M059J (cell line): Measurements from ENCODE around the gene CATSPERZ. TPM values are rescaled to one million over a fixed set of nuclear protein-coding genes. Genes with fewer than 3 reads are reported as not detected.

Experiments used
- DNase-seq: peaks from one replicate; pipeline ENCODE4 v3.0.0-alpha.2; 2012; ENCODE audit warnings: low read depth
- total RNA-seq: library from RNA; depleted of rRNA; stranded (reverse); fragments of >200 nt; shearing (Covaris generic); gene quantifications from 2 replicates; pipeline ENCODE4 v1.2.3, GENCODE V29; 2014; rRNA removed

CATSPERZ gene, protein sequence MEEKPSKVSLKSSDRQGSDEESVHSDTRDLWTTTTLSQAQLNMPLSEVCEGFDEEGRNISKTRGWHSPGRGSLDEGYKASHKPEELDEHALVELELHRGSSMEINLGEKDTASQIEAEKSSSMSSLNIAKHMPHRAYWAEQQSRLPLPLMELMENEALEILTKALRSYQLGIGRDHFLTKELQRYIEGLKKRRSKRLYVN
- not detected in 2 replicates for total RNA-seq

GRCh38 chr11:64299847-64300648 is at the start of gene CATSPERZ:
Gene CATSPERZ (plus strand): TSS chr11:64300358. CDS start chr11:64300411, 53 bp downstream.
- no peak for DNase-seq

- DNase-seq = peak; percentile 40
These were observed 49.6 kb upstream of the CATSPERZ start for GRCh38 chr11:64250415-64251015.

- DNase-seq = no peak
These were observed 49.0 kb upstream of the CATSPERZ start, which contains the start of gene PLCB3 for GRCh38 chr11:64251016-64251752. Gene PLCB3 (plus strand): TSS chr11:64251530. CDS start chr11:64251650, 120 bp downstream.

- DNase-seq = no peak
These were observed 48.5 kb upstream of the CATSPERZ start for GRCh38 chr11:64251753-64252002.

- peak; percentile 58 for DNase-seq
These were observed 47.9 kb upstream of the CATSPERZ start for GRCh38 chr11:64252003-64252872.

GRCh38 chr11:64253043-64253442 is 47.1 kb upstream of the CATSPERZ start:
- no peak for DNase-seq

DNA sequence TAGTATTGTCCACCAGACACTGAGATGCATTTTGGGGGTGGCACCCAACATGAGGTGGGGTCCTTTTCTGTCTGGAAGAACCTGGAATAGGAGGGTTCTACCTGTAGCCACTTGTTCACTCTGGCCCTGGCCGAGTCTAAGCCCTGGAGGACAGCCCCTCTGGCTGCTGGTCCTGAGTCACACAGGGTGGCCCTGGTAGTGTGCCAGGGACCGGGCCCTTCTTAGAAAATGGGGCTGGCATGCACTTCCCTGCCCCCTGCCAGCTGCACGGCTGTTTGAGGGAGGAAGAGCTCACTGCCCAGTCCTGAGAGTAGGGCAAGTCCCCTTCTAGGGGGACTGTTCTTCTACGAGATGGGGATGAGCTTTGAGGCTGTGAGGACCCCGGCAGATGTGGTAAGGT is 46.7 kb upstream of the CATSPERZ start:
- DNase-seq = peak; percentile 59

GRCh38 chr11:64254326-64254725 is 45.8 kb upstream of the CATSPERZ start:
- no peak for DNase-seq

DNA sequence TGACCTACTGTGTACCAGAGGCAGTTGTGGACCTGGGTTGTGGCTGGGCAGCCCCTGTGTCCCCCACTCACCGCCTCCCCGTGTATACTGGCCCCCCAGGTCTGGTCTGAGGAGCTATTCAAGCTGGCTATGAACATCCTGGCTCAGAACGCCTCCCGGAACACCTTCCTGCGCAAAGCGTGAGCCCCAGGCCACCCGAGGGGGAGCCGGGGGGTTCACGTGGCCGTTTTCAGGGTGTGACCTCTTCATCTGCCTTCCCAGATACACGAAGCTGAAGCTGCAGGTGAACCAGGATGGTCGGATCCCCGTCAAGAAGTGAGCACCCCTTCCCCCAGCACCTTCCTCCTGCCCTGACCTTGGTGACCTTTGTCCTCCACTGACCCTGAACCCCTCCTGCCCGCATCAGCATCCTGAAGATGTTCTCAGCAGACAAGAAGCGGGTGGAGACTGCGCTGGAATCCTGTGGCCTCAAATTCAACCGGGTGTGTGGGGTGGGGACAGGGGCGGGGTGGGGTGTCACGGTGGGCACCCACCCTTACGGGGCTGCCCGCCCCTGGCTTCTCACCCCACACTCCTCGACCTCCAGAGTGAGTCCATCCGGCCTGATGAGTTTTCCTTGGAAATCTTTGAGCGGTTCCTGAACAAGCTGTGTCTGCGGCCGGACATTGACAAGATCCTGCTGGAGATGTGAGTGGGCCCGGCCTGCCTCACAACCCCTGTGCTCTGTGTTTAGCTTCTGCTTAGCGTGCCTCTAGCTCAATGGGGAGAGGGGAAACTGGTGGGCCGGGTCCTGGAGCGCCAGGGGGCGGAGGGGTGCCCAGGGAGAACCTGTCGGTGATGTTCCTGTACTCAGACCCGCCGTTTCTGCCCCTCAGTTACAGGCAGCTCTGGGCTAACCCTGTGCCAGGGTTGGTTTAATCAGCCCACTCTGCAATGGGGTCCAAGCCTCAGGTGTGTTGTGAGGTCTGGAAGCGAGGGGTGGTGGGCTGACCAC is 44.7 kb upstream of the CATSPERZ start:
- DNase-seq = no peak

DNA sequence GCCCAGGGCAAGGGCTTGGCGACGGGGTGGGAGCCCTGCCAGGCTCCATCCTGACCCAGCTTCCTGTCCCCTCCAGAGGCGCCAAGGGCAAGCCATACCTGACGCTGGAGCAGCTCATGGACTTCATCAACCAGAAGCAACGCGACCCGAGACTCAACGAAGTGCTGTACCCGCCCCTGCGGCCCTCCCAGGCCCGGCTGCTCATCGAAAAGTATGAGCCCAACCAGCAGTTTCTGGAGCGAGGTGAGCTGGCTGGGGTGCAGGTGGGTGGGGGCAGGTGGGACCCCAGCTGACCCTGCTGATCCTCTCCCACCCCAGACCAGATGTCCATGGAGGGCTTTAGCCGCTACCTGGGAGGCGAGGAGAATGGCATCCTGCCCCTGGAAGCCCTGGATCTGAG is 43.9 kb upstream of the CATSPERZ start:
- no peak for DNase-seq

DNA sequence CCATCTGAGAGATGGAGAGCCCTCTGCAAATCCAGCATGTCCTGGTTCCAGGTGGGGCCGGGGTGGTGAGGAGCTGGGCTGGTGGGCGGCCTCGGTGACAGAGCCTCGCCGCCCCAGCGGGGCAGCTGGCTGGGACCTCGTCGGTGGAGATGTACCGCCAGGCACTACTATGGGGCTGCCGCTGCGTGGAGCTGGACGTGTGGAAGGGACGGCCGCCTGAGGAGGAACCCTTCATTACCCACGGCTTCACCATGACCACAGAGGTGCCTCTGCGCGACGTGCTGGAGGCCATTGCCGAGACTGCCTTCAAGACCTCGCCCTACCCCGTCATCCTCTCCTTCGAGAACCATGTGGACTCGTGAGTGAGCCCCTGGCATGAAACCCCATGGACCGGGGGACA is 41.8 kb upstream of the CATSPERZ start:
- DNase-seq = no peak

- DNase-seq = no peak
These were observed 41.1 kb upstream of the CATSPERZ start for GRCh38 chr11:64258946-64259532.

DNA sequence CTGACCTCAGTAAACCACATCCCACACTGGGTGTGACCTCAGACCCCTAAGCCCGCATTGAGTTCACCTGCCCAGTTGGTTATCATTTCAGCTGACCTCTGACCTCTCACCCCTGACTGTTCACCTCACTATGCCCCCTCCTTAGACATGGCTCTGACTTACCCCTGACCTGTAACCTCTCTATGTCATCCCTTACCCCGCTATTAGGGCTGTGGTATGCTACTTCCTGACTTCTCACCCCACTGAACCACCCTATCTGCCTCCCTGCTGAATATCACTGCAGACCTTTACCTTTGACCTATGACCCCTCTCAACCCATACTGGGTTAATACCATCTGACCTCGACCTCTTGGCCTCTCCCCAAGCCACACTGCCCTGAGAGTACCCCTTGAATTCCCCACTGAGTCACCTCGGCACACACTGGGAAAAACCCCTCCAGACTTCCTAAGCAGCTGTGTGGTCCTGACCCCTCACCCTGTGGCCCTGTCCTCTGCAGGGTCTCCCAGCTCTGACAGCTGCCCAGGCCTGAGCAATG is 40.6 kb upstream of the CATSPERZ start:
- DNase-seq = no peak

- DNase-seq = no peak
These were observed 39.9 kb upstream of the CATSPERZ start for GRCh38 chr11:64260147-64260708.

GRCh38 chr11:64261556-64262080 is 38.5 kb upstream of the CATSPERZ start:
- DNase-seq = no peak

- DNase-seq = no peak
These were observed 37.7 kb upstream of the CATSPERZ start for GRCh38 chr11:64262271-64263002.

GRCh38 chr11:64263021-64263946 is 36.9 kb upstream of the CATSPERZ start:
- DNase-seq = peak; percentile 87
